Naive thymus-derived CD8-positive, alpha-beta T cell (primary cell): ENCODE results near the gene GDPD5. TPM values are rescaled to one million over a fixed set of nuclear protein-coding genes. Genes with fewer than 3 reads are reported as not detected.

Experiments
- ATAC-seq, 2 donors: fragments of 150-1000 bp; cut with Tn5 transposase in 1 of 2; sonication (Bioruptor Pico), chemical (Tn5 transposase) in 1 of 2; 1 replicate in 1 of 2; 2 replicates in 1 of 2; pipeline ENCODE4 v1.10.0; 2021; ENCODE audit warnings: mild to moderate bottlenecking in 2 of 2, moderate library complexity in 2 of 2
- POLR2A ChIA-PET: fragments of 350-600 bp; sonication (Branson Sonifier 250); formaldehyde crosslinking; loops from one replicate; lab custom pipeline; 2021; ENCODE audit warnings: antibody characterized with exemption; lab: Charles Lee
- DNase-seq, 10 donors: peaks; one replicate each; pipeline versions ENCODE4 v3.0.0 to v3.0.0-alpha.2; 2020 to 2022
- H3K27ac Mint-ChIP-seq, 10 donors: one replicate each; pipeline ENCODE4 v1.8.0; 2020 to 2022; ENCODE audit warnings: mild to moderate bottlenecking in 10 of 10, mixed read lengths in 10 of 10, moderate library complexity in 4 of 10, inconsistent platforms in 1 of 10
- H3K27me3 Mint-ChIP-seq, 5 donors: one replicate each; pipeline ENCODE4 v1.8.0; 2021 to 2022; ENCODE audit warnings: mixed read lengths in 5 of 5
- H3K36me3 Mint-ChIP-seq, 3 donors: one replicate each; pipeline ENCODE4 v1.8.0; 2020 to 2022; ENCODE audit warnings: mixed read lengths in 3 of 3, mild to moderate bottlenecking in 2 of 3, inconsistent platforms in 1 of 3
- H3K4me1 Mint-ChIP-seq, 4 donors: one replicate each; pipeline ENCODE4 v1.8.0; 2021 to 2022; ENCODE audit warnings: mixed read lengths in 4 of 4
- H3K4me3 Mint-ChIP-seq, 10 donors: one replicate each; pipeline ENCODE4 v1.8.0; 2020 to 2022; ENCODE audit warnings: mild to moderate bottlenecking in 10 of 10, mixed read lengths in 10 of 10, moderate library complexity in 6 of 10, inconsistent platforms in 1 of 10
- H3K9me3 Mint-ChIP-seq, 9 donors: one replicate each; pipeline ENCODE4 v1.8.0; 2020 to 2022; ENCODE audit warnings: mixed read lengths in 9 of 9, mild to moderate bottlenecking in 3 of 9, inconsistent platforms in 1 of 9, moderate library complexity in 1 of 9
- polyA plus RNA-seq, 3 donors: library from polyadenylated mRNA; unstranded; fragments of 300-500 nt; fragmentation: Illumina TruSeq; gene quantifications; one replicate each; pipeline ENCODE4 v1.2.3, GENCODE V29; 2021
- total RNA-seq, 8 experiments: library from RNA in 2 of 8; stranded (reverse) in 2 of 8; gene quantifications; one replicate each; pipeline ENCODE4 v1.2.3 and lab custom pipeline; 2021 to 2026

The GDPD5 gene
- total and polyA plus RNA-seq, 5 experiments from 2014 or later, result 4.2 to 13.4 (median 5.1) TPM

- POLR2A ChIA-PET, result interaction anchor here (0.7 kb wide), 1 partner anchor 12 kb away, joined by 3 read pairs; no protein-coding TSS in a partner anchor
- Mint-ChIP-seq H3K4me1 (peaks cover 16 to 20% (median 19%) of the 10 kb centered on the region in 4 donors), H3K27ac (peak overlapping the region in 1 of 10 donors; percentile 82), H3K4me3 (no peak overlapping the region), H3K27me3 (no peaks in the 10 kb centered on the region), H3K36me3 (no peaks in the 10 kb centered on the region), H3K9me3 (no peaks in the 10 kb centered on the region)
- ATAC-seq (no peak), DNase-seq (no peak)
Measured at GRCh38 chr11:75503531-75504099, 22.1 kb downstream of the GDPD5 start.

- no peaks in the 10 kb centered on the region for H3K9me3 Mint-ChIP-seq
- no peak for DNase-seq
- H3K36me3 Mint-ChIP-seq, result no peaks in the 10 kb centered on the region
- ATAC-seq, result no peak
- H3K4me3 Mint-ChIP-seq, result no peak overlapping the region
- H3K4me1 Mint-ChIP-seq, result peaks cover 2 to 13% (median 6%) of the 10 kb centered on the region in 4 donors
- H3K27me3 Mint-ChIP-seq, result no peaks in the 10 kb centered on the region
- POLR2A ChIA-PET, result no interaction called here
- H3K27ac Mint-ChIP-seq, result peak overlapping the region in 2 of 10 donors; percentile 1 to 40
Measured at GRCh38 chr11:75502138-75502537, 23.6 kb downstream of the GDPD5 start.

GRCh38 chr11:75500742-75501141 lies 25.0 kb downstream of the GDPD5 start:
- Mint-ChIP-seq H3K27ac (peak overlapping the region in 4 of 10 donors; percentile 25 to 68 (median 46)), H3K4me3 (no peak overlapping the region), H3K4me1 (peaks cover 2 to 13% (median 6%) of the 10 kb centered on the region in 4 donors), H3K27me3 (no peaks in the 10 kb centered on the region), H3K36me3 (no peaks in the 10 kb centered on the region), H3K9me3 (no peaks in the 10 kb centered on the region)
- DNase-seq (no peak), ATAC-seq (no peak)
- POLR2A ChIA-PET, result no interaction called here

- no peaks in the 10 kb centered on the region for H3K9me3 Mint-ChIP-seq
- no peaks in the 10 kb centered on the region for H3K27me3 Mint-ChIP-seq
- H3K4me1 Mint-ChIP-seq, result peaks cover 2 to 13% (median 6%) of the 10 kb centered on the region in 4 donors
- ATAC-seq, result no peak
- H3K4me3 Mint-ChIP-seq, result no peak overlapping the region
- H3K36me3 Mint-ChIP-seq, result no peaks in the 10 kb centered on the region
- no peak for DNase-seq
- peak overlapping the region in 1 of 10 donors; percentile 64 for H3K27ac Mint-ChIP-seq
- POLR2A ChIA-PET, result no interaction called here
Measured at GRCh38 chr11:75499423-75500190, 26.1 kb downstream of the GDPD5 start.

GRCh38 chr11:75498556-75499255 lies 27.0 kb downstream of the GDPD5 start:
- ATAC-seq (no peak), DNase-seq (no peak)
- Mint-ChIP-seq H3K9me3 (no peaks in the 10 kb centered on the region), H3K4me1 (peaks cover 2 to 13% (median 6%) of the 10 kb centered on the region in 4 donors), H3K4me3 (no peak overlapping the region), H3K27ac (peak overlapping the region in 3 of 10 donors; percentile 9 to 46 (median 24)), H3K36me3 (no peaks in the 10 kb centered on the region), H3K27me3 (no peaks in the 10 kb centered on the region)
- POLR2A ChIA-PET, result no interaction called here

- Mint-ChIP-seq H3K4me1 (peaks cover 5 to 13% (median 6%) of the 10 kb centered on the region in 4 donors), H3K27me3 (no peaks in the 10 kb centered on the region), H3K4me3 (no peak overlapping the region), H3K27ac (peak overlapping the region in 1 of 10 donors; percentile 79), H3K36me3 (no peaks in the 10 kb centered on the region), H3K9me3 (no peaks in the 10 kb centered on the region)
- POLR2A ChIA-PET, result no interaction called here
- DNase-seq (no peak), ATAC-seq (no peak)
Measured at GRCh38 chr11:75497788-75498409, 27.8 kb downstream of the GDPD5 start.

GRCh38 chr11:75496305-75496752 lies 29.4 kb downstream of the GDPD5 start:
- H3K9me3 Mint-ChIP-seq, result no peaks in the 10 kb centered on the region
- ATAC-seq (no peak), DNase-seq (no peak)
- peaks cover 9 to 20% (median 18%) of the 10 kb centered on the region in 4 donors for H3K4me1 Mint-ChIP-seq
- H3K27ac Mint-ChIP-seq, result no peak overlapping the region
- POLR2A ChIA-PET, result no interaction called here
- no peaks in the 10 kb centered on the region for H3K36me3 Mint-ChIP-seq
- no peaks in the 10 kb centered on the region for H3K27me3 Mint-ChIP-seq
- no peak overlapping the region for H3K4me3 Mint-ChIP-seq

GRCh38 chr11:75495749-75496304 lies 29.9 kb downstream of the GDPD5 start:
- no peak overlapping the region for H3K27ac Mint-ChIP-seq
- H3K27me3 Mint-ChIP-seq, result no peaks in the 10 kb centered on the region
- no peaks in the 10 kb centered on the region for H3K9me3 Mint-ChIP-seq
- peaks cover 9 to 25% (median 18%) of the 10 kb centered on the region in 4 donors for H3K4me1 Mint-ChIP-seq
- no peak for DNase-seq
- no peaks in the 10 kb centered on the region for H3K36me3 Mint-ChIP-seq
- POLR2A ChIA-PET, result no interaction called here
- H3K4me3 Mint-ChIP-seq, result no peak overlapping the region
- no peak for ATAC-seq

GRCh38 chr11:75493626-75494025 lies 32.1 kb downstream of the GDPD5 start:
- POLR2A ChIA-PET, result no interaction called here
- no peaks in the 10 kb centered on the region for H3K27me3 Mint-ChIP-seq
- peak overlapping the region in 4 of 10 donors; percentile 13 to 80 (median 43) for H3K27ac Mint-ChIP-seq
- peaks cover 2 to 23% (median 14%) of the 10 kb centered on the region in 4 donors for H3K4me1 Mint-ChIP-seq
- no peak for DNase-seq
- no peak overlapping the region for H3K4me3 Mint-ChIP-seq
- peaks cover 0 to 10% (median 2%) of the 10 kb centered on the region in 3 donors for H3K36me3 Mint-ChIP-seq
- no peaks in the 10 kb centered on the region for H3K9me3 Mint-ChIP-seq
- ATAC-seq, result no peak

GRCh38 chr11:75492181-75492820 lies 33.4 kb downstream of the GDPD5 start:
- H3K9me3 Mint-ChIP-seq, result no peaks in the 10 kb centered on the region
- peak; percentile 92 to 99 for ATAC-seq
- H3K36me3 Mint-ChIP-seq, result peaks cover 0 to 13% (median 2%) of the 10 kb centered on the region in 3 donors
- peak; percentile 21 to 69 (median 33) for DNase-seq
- no peaks in the 10 kb centered on the region for H3K27me3 Mint-ChIP-seq
- H3K4me1 Mint-ChIP-seq, result peaks cover 2 to 23% (median 14%) of the 10 kb centered on the region in 4 donors
- peak overlapping the region in 9 of 10 donors; percentile 33 to 80 (median 66) for H3K4me3 Mint-ChIP-seq
- POLR2A ChIA-PET, result interaction anchor here (0.6 to 1.2 kb wide), 2 partner anchors 11 to 147 kb away, joined by 3 read pairs; no protein-coding TSS in a partner anchor
- H3K27ac Mint-ChIP-seq, result peak overlapping the region in 9 of 10 donors; percentile 60 to 86 (median 77)

- Mint-ChIP-seq H3K36me3 (peaks cover 0 to 13% (median 2%) of the 10 kb centered on the region in 3 donors), H3K4me3 (peak overlapping the region in 3 of 10 donors; percentile 54 to 79 (median 75)), H3K27me3 (no peaks in the 10 kb centered on the region), H3K27ac (peak overlapping the region in 6 of 10 donors; percentile 48 to 86 (median 76)), H3K4me1 (peaks cover 4 to 23% (median 14%) of the 10 kb centered on the region in 4 donors), H3K9me3 (no peaks in the 10 kb centered on the region)
- POLR2A ChIA-PET, result interaction anchor here (1.2 kb wide), 1 partner anchor 12 kb away, joined by 3 read pairs; no protein-coding TSS in a partner anchor
- no peak for ATAC-seq
- no peak for DNase-seq
Measured at GRCh38 chr11:75491465-75491864, 34.3 kb downstream of the GDPD5 start.
